Ishikawa (cell line): ENCODE measurements around the gene THOC5.

Source experiments
- CEBPB ChIP-seq: IDR thresholded peaks from 2 replicates; pipeline ENCODE4 v1.6.1; 2012
- CREB1 ChIP-seq: IDR thresholded peaks from 2 replicates; pipeline ENCODE4 v1.6.1; 2012; ENCODE audit warnings: low read depth
- EGR1 ChIP-seq: IDR thresholded peaks from 2 replicates; pipeline ENCODE4 v1.6.1; 2012
- EP300 ChIP-seq: IDR thresholded peaks from 2 replicates; pipeline ENCODE4 v1.6.1; 2012; ENCODE audit warnings: borderline replicate concordance
- FOXM1 ChIP-seq: IDR thresholded peaks from 2 replicates; pipeline ENCODE4 v1.6.1; 2012; ENCODE audit warnings: low read depth, borderline replicate concordance
- MAX ChIP-seq: IDR thresholded peaks from 2 replicates; pipeline ENCODE4 v1.6.1; 2012
- NFIC ChIP-seq: IDR thresholded peaks from 2 replicates; pipeline ENCODE4 v1.6.1; 2012
- RAD21 ChIP-seq: IDR thresholded peaks from 2 replicates; pipeline ENCODE4 v1.6.1; 2012; ENCODE audit warnings: low read depth
- REST ChIP-seq: IDR thresholded peaks from 2 replicates; pipeline ENCODE4 v1.6.1; 2012; ENCODE audit warnings: low read depth, mild to moderate bottlenecking
- TAF1 ChIP-seq: IDR thresholded peaks from 2 replicates; pipeline ENCODE4 v1.6.1; 2012; ENCODE audit warnings: low read depth, mild to moderate bottlenecking
- TCF12 ChIP-seq: IDR thresholded peaks from 2 replicates; pipeline ENCODE4 v1.6.1; 2012; ENCODE audit warnings: low read depth
- TEAD4 ChIP-seq: IDR thresholded peaks from 2 replicates; pipeline ENCODE4 v1.6.1; 2012
- YY1 ChIP-seq: IDR thresholded peaks from 2 replicates; pipeline ENCODE4 v1.6.1; 2012; ENCODE audit warnings: low read depth
- ZBTB7A ChIP-seq: IDR thresholded peaks from 2 replicates; pipeline ENCODE4 v1.6.1; 2012; ENCODE audit warnings: low read depth

GRCh38 chr22:29461263-29461662 is 92.3 kb downstream of the THOC5 start:
- TF ChIP-seq YY1 (no peak), RAD21 (no peak), ZBTB7A (no peak), TEAD4 (no peak), CEBPB (no peak), FOXM1 (no peak), REST (no peak), TAF1 (no peak), NFIC (no peak), EP300 (no peak), MAX (no peak), TCF12 (no peak), CREB1 (no peak), EGR1 (no peak)
